IPS DF 19.7 (cell line): ENCODE data around the gene ZNF222.

Experiments used
- DNase-seq: peaks from one replicate; pipeline ENCODE4 v3.0.0-alpha.2; 2013; ENCODE audit warnings: low read depth, low spot score

Gene ZNF222

GRCh38 chr19:44025217-44025936 lies at the start of gene ZNF222:
ZNF222 (plus strand) TSS chr19:44025379; CDS start chr19:44025437, 58 bp downstream.
- peak; percentile 64 for DNase-seq

DNA sequence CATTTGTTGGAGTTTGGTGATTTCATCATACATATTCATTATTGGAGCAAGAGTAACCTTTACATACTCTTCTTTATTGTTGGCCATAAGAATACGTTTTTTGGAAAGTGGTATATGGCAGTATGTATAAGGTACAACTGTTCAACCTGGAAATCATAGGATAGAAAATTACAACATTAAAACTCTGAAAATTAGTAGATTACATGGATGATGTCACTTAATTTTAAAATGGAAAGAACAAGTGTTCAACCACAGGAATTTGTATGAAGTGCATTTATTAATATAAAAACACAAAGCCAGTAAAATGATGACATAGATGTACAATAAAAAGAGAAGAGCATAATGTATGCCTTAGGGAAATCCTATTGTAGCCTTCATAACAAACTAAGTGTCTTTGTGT lies 48.4 kb upstream of the ZNF222 start:
- DNase-seq, result no peak

DNA sequence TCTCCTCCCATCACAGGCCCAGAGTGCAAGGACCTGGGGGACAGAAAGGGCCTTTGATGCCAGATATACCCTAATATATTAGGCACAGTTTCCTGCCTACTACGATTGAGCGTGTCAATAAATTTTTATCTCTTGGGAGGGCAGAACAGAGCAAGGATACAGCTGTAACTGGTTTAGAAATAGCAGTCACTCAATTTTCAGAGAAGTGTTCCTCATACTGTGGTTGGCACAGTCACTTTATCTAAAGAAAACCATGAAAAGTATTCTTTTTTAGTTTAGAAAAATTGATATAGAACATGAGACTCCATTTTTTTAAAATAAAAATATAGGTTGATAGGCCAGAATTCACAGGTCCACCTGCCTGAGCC lies 41.7 kb upstream of the ZNF222 start:
- no peak for DNase-seq

- DNase-seq, result peak; percentile 98
Measured at GRCh38 chr19:43983912-43984686, 41.1 kb upstream of the ZNF222 start, which contains the start of gene ZNF155. ZNF155 (plus strand) TSS chr19:43984188; CDS start chr19:43988544, 4,356 bp downstream.

DNA sequence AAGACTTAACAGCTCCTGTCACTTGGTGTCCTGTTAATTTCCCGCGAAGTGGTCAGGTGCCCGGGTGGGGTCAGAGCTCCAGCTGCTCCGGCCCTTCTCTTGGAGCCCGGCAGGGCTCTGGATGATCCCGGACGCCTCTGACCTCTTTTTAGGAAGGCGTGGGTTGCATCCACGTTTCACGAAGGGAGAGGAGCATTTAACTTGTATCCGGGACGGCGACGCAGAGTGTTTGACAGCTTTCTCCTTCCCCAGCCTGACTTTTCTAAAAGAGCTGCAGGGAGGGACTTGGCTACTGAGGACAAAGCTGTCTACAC lies 40.5 kb upstream of the ZNF222 start:
- no peak for DNase-seq

DNA sequence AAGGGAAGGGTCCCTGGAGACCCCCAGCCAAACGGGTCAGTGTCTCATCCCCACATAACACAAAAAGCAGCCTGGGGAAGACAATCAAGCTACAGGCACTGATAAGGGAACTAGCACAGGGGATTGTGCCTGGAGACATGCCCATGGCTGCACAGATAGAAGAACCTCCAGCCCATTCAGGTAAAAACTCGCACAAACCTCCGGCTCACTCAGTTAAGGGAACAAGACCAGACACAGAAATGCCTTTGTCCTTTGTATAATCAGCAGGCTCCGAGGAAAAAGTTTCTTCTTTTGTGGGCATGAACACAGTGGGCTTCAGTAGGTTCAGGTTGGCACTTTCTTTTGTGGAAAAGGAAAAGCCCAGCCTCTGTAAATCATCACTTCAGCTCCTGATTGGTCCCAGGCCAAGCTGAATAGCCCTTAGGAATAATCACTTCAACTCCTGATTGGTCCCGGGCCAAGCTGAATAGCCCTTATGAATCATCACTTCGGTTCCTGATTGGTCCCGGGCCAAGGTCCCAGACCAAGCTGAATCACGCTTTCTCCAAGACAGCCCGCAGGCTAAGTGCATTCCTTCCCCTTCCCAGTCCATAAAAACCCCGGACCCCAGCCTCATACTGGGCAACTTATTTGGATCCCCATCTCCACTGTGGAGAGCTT lies 27.4 kb upstream of the ZNF222 start:
- DNase-seq, result no peak

GRCh38 chr19:44002212-44002565 lies 23.0 kb upstream of the ZNF222 start:
- DNase-seq, result no peak

DNA sequence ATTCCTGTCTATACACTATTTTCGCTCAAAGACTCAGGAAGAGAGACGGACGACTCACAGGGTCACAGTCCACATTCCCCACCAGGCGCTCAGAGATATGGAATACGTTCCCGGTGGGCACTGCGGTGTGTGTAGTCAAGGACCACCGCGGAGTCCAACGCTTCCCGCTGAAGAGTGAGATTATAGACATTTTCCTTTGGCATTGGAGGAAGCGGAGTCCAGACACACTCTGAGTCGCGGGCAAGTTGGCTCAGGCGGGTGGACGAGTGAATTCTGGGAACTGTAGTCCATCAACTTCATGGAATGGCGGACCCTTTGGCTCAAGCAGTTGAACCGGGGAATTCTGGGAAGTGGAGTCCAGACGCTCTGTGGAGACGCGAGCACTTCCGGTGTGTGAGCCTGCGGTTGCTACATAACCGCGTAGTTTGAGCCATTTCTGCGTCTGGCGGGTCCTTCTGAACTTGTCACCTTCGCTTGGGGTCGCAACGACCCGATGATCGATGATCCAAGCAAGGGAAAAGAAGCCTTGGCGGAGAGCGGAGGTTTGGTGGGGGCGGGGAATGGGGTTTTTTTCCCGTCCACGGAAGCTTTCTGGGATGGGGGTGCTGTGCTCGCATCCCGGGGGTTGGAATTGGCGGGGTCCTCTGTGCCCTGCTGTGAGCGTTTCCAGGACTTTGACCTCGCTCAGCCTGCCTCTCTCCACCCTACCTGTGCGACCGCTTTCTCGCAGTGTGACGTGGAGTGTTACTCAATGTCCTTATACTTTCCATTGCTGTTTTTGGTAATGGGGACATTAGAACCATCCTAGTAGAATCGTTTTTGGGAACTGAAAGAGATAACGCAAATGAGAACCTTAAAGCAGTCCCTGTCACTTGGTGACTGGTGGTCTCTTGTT lies 22.4 kb upstream of the ZNF222 start, which contains the start of gene ZNF230:
ZNF230 (plus strand) TSS at position 392 of the 895 bp plus-strand sequence. CDS start 4,122 bp downstream, outside the sequence.
- DNase-seq, result peak; percentile 94

- no peak for DNase-seq
Measured at GRCh38 chr19:44003461-44004009, 21.6 kb upstream of the ZNF222 start.

- DNase-seq, result no peak
Measured at GRCh38 chr19:44005973-44006372, 19.2 kb upstream of the ZNF222 start.

GRCh38 chr19:44007473-44007872 lies 17.7 kb upstream of the ZNF222 start:
- DNase-seq, result no peak

DNA sequence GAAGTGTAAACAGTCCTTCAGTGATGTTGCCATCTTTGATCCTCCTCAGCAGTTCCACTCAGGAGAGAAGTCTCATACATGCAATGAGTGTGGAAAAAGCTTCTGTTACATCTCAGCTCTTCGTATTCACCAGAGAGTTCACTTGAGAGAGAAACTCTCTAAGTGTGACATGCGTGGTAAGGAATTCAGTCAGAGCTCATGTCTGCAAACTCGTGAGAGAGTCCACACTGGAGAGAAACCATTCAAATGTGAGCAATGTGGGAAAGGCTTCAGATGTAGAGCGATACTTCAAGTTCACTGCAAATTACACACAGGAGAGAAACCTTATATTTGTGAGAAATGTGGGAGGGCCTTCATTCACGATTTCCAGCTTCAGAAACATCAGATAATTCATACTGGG lies 14.7 kb upstream of the ZNF222 start:
- DNase-seq, result no peak

- DNase-seq, result no peak
Measured at GRCh38 chr19:44019498-44019897, 5.7 kb upstream of the ZNF222 start.

GRCh38 chr19:44021221-44021620 lies 4.0 kb upstream of the ZNF222 start:
- DNase-seq, result no peak

- DNase-seq, result no peak
Measured at GRCh38 chr19:44024900-44025216, 321 bp upstream of the ZNF222 start.

DNA sequence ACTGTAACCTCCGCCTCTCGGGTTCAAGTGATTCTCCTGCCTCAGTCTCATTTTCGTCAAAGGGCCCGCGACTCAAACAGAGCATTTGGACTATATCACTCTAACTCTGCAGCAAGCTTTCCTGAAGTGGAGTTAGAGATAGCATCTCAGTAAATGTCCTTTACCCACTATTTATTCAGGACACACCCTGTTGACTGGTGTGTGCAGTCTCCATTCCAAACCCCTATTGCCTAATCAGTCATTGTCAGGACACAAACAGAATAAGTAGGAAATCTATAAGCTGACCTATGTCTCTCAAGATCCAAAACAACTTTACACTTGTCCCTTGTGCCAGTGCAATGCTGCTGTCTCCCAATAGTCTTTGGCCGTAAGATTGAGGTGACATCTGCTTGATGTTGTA lies 1.4 kb downstream of the ZNF222 start:
- DNase-seq, result no peak

DNA sequence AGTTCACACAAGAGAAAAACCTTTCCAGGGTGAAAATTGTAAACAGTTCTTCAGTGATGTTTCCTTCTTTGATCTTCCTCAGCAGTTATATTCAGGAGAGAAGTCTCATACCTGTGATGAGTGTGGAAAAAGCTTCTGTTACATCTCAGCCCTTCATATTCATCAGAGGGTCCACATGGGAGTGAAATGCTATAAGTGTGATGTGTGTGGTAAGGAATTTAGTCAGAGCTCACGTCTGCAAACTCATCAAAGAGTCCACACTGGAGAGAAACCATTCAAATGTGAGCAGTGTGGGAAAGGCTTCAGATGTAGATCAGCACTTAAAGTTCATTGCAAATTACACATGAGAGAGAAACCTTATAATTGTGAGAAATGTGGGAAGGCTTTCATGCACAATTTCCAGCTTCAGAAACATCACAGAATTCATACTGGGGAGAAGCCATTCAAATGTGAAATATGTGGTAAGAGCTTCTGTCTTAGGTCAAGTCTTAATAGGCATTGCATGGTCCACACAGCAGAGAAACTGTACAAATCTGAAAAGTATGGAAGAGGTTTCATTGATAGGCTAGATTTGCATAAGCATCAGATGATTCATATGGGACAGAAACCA lies 6.9 kb downstream of the ZNF222 start:
- no peak for DNase-seq

DNA sequence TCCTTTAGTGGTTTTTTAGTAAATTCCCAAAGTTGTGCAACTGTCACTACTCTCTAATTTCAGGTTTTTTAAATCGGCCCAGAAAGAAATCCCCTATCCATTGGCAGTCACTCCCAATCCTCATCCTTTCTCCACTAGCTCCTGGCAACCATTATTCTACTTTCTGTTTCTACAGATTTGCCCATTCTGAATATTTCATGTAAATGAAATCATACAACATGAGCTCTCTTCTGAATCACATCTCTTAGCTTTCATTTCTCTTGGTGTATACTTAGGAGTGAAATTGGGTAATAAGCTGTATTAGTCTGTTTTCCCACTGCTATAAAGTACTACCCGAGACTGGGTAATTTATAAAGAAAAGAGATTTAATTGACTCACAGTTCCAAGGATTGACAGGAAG lies 17.0 kb downstream of the ZNF222 start:
- DNase-seq, result no peak

DNA sequence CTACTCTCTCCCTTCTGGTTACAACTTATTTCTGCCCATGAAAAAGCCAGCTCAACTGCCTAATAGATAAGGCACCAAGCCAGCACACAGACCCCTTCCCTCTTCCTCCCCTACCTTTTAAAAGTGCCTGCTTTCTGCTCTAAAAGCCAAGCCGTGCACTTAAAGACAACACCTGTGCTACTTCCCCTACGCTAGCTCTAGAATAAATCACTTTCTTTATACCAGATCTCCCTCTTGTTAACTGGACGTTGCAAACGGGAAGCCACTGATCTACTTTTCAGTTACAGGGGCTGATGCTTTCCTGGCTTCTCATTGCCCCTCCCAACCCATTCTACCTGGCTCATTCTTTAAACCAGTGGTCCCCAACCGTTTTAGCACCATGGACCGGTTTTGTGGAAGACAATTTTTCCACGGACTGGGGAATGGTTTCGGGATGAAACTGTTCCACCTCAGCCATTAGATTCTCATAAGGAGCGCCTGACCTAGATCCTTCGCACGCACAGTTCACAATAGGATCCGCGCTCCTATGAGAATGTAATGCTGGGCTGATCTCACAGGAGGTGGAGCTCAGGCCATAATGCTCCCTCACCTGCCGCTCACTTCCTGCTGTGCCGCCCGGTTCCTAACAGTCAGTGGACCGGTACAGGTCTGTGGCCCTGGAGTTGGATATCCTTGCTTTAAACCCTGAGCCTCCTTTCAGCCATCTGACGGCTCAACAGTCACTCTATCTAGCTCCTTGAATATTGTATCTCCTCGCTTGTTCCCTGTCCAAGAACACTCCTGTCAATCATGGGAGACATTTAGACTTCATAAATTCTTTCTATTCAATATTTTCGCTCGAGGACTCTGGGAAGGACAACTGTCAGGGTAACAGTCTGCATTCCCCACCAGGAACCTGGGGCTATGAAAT lies 25.8 kb downstream of the ZNF222 start:
- no peak for DNase-seq
